B cell (primary cell): ENCODE measurements around the gene COG5. TPM values are rescaled to one million over a fixed set of nuclear protein-coding genes. Genes with fewer than 3 reads are reported as not detected.

Experiments used
- ATAC-seq: fragments of 200-7000 bp; cut with Tn5 transposase; one replicate; pipeline ENCODE4 v1.10.0; 2021; ENCODE audit warnings: low read depth, mild to moderate bottlenecking, moderate number of reproducible peaks, moderate library complexity
- CTCF ChIA-PET: fragments of 350-600 bp; sonication (Branson Sonifier 250); formaldehyde crosslinking; loops from one replicate; lab custom pipeline; 2021; ENCODE audit warnings: antibody characterized with exemption, inconsistent platforms; lab: Charles Lee
- POLR2A ChIA-PET: fragments of 350-600 bp; sonication (Branson Sonifier 250); formaldehyde crosslinking; loops from one replicate; lab custom pipeline; 2021; ENCODE audit warnings: antibody characterized with exemption; lab: Charles Lee
- DNase-seq: peaks from one replicate; pipeline ENCODE4 v3.0.0; 2013
- H2AFZ ChIP-seq: 2 replicates; pipeline ENCODE4 v1.6.1; 2012; ENCODE audit warnings: mild to moderate bottlenecking, low read depth, low read length; ENCODE audit not compliant: insufficient read depth, poor library complexity, severe bottlenecking
- H3K27ac ChIP-seq, 2 donors: 1 replicate in 1 of 2; 2 replicates in 1 of 2; pipeline ENCODE4 v1.5.1; 2012 to 2013; ENCODE audit warnings: low read length in 2 of 2, mild to moderate bottlenecking in 2 of 2, moderate library complexity in 1 of 2
- H3K27me3 ChIP-seq, 4 experiments: fragments of 200-600 bp in 1 of 4; sonication (generic) in 1 of 4; replicated peaks in 1 of 4; 1 replicate in 2 of 4; 2 replicates in 2 of 4; pipeline versions ENCODE4 v1.6.1 to v1.7.0; 2013 to 2016; ENCODE audit warnings: low read length in 3 of 4, mild to moderate bottlenecking in 2 of 4, mixed read lengths in 1 of 4, moderate library complexity in 1 of 4; ENCODE audit not compliant: insufficient read depth in 4 of 4, control insufficient read depth in 3 of 4; ENCODE audit errors: control extremely low read depth in 1 of 4
- H3K36me3 ChIP-seq, 2 experiments: replicated peaks in 1 of 2; 1 replicate in 1 of 2; 2 replicates in 1 of 2; pipeline versions ENCODE4 v1.6.1 to v1.7.1; 2013; ENCODE audit warnings: low read length in 1 of 2; ENCODE audit not compliant: insufficient read depth in 2 of 2, control insufficient read depth in 1 of 2; ENCODE audit errors: control extremely low read depth in 1 of 2, extremely low read depth in 1 of 2
- H3K4me1 ChIP-seq, 2 donors: fragments of 200-600 bp in 1 of 2; sonication (generic) in 1 of 2; 1 replicate in 1 of 2; 2 replicates in 1 of 2; pipeline versions ENCODE4 v1.5.1 to v1.6.1; 2013 to 2017; ENCODE audit warnings: low read length in 2 of 2; ENCODE audit not compliant: control insufficient read depth in 2 of 2, insufficient read depth in 2 of 2
- H3K4me2 ChIP-seq: replicated peaks from 2 replicates; pipeline ENCODE3; 2012; ENCODE audit warnings: mild to moderate bottlenecking, low read depth, low read length; ENCODE audit not compliant: poor library complexity, severe bottlenecking
- H3K4me3 ChIP-seq, 5 experiments: fragments of 200-600 bp in 1 of 5; sonication (generic) in 1 of 5; 1 replicate in 3 of 5; 2 replicates in 2 of 5; pipeline versions ENCODE4 v1.5.1 to v1.7.0; 2011 to 2016; ENCODE audit warnings: low read length in 4 of 5, mild to moderate bottlenecking in 4 of 5, low read depth in 2 of 5, control low read depth in 1 of 5, moderate library complexity in 1 of 5; ENCODE audit not compliant: insufficient read depth in 1 of 5; ENCODE audit errors: control extremely low read depth in 1 of 5, extremely low read depth in 1 of 5
- H3K79me2 ChIP-seq: fragments of 200-600 bp; sonication (generic); one replicate; pipeline ENCODE4 v1.6.0; 2016; ENCODE audit warnings: low read length; ENCODE audit not compliant: control insufficient read depth, insufficient read depth
- H3K9ac ChIP-seq: fragments of 200-600 bp; sonication (generic); 2 replicates; pipeline ENCODE4 v1.6.1; 2017; ENCODE audit warnings: mild to moderate bottlenecking, low read length, moderate library complexity
- H3K9me3 ChIP-seq, 3 donors: one replicate each; pipeline versions ENCODE4 v1.6.1 to v1.7.1; 2013; ENCODE audit warnings: low read length in 2 of 3; ENCODE audit not compliant: control insufficient read depth in 2 of 3, insufficient read depth in 1 of 3; ENCODE audit errors: control extremely low read depth in 1 of 3
- H4K20me1 ChIP-seq: 2 replicates; pipeline ENCODE4 v1.6.0; 2012; ENCODE audit warnings: mild to moderate bottlenecking, low read length; ENCODE audit not compliant: insufficient read depth, control insufficient read depth, poor library complexity, severe bottlenecking
- H3K27ac Mint-ChIP-seq: one replicate; pipeline ENCODE4 v1.8.0; 2021; ENCODE audit warnings: mixed read lengths
- H3K27me3 Mint-ChIP-seq: one replicate; pipeline ENCODE4 v1.8.0; 2021; ENCODE audit warnings: mixed read lengths
- H3K4me1 Mint-ChIP-seq: one replicate; pipeline ENCODE4 v1.8.0; 2021; ENCODE audit warnings: mixed read lengths
- H3K4me3 Mint-ChIP-seq: one replicate; pipeline ENCODE4 v1.8.0; 2021; ENCODE audit warnings: mixed read lengths
- H3K9me3 Mint-ChIP-seq: one replicate; pipeline ENCODE4 v1.8.0; 2022; ENCODE audit warnings: mixed read lengths; ENCODE audit not compliant: insufficient read depth
- EZH2 ChIP-seq: IDR thresholded peaks from 2 replicates; pipeline ENCODE4 v1.6.1; 2012; ENCODE audit warnings: borderline replicate concordance, low read depth, mild to moderate bottlenecking, moderate library complexity, low read length; ENCODE audit not compliant: insufficient read depth, poor library complexity, severe bottlenecking
- WGBS: methylation state at CpG from one replicate; pipeline ENCODE4 v1.1.5; 2013; ENCODE audit warnings: missing lambda C conversion rate; ENCODE audit not compliant: insufficient coverage; 5-methylcytosine and 5-hydroxymethylcytosine counted together
- intact Hi-C: fragments of 100-400 bp; cut with micrococcal nuclease; formaldehyde crosslinking; loops from one replicate; pipeline ENCODE4 v1.10.0; 2022
- polyA plus RNA-seq: library from polyadenylated mRNA; depleted of rRNA; stranded (reverse); fragments of >200 nt; gene quantifications from 2 replicates; pipeline ENCODE4 v1.2.3, GENCODE V29; 2012
- total RNA-seq, 2 donors: library from RNA; stranded (reverse); fragments of 120-200 nt in 1 of 2; gene quantifications; 1 replicate in 1 of 2; 2 replicates in 1 of 2; pipeline versions ENCODE4 v1.2.3 to v1.2.4, GENCODE V29; 2013 to 2022
- TF ChIP-seq, protein P1 (sequence below): fragments of 200-600 bp; IDR thresholded peaks from one replicate; pipeline ENCODE4 v1.8.0; 2022; ENCODE audit warnings: antibody characterized with exemption, mild to moderate bottlenecking

Gene COG5
- total and polyA plus RNA-seq, 2 donors (not counting 1 experiment from before 2014, with no cell fraction given): 7.0 to 73.0 TPM

DNA sequence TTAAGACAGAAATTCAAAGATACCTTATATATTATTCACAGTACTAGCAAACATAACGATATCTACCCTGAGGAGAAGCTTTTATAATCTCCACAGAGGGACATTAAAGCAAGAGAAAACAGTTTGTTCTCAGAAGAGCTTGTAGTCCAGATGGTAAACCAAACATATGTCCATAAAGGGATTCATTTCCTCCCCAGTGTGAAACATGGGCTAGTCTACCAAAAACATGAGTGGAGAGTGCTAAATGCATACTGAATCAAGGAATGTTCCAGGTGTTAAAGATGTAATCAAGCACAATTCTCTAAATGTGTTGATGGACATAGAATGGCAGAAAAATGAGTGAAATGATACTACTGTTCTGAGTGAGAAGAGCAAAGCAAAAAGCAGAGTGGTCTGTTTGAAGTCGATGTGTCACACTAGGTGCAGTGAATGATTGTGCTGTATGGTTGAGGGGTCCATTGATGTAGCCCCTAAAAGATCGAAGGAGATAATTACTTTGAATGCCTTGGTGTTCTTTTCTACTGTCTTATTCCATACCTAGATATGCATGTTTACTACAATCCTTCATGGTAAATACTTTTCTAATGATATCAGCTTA is 41.6 kb upstream of the COG5 start:
- Mint-ChIP-seq H3K27ac (no peak overlapping the region), H3K4me3 (no peak overlapping the region), H3K27me3 (no peaks in the 10 kb centered on the region), H3K4me1 (no peaks in the 10 kb centered on the region), H3K9me3 (no peaks in the 10 kb centered on the region)
- no peaks in the 10 kb centered on the region for H3K4me1 ChIP-seq
- no peaks in the 10 kb centered on the region for H4K20me1 ChIP-seq
- POLR2A ChIA-PET: no interaction called here
- H3K27me3 ChIP-seq: no peaks in the 10 kb centered on the region
- no peak overlapping the region for H3K4me3 ChIP-seq
- H3K9ac ChIP-seq: no peak overlapping the region
- intact Hi-C loops: no loop called here
- CTCF ChIA-PET: interaction anchor here (1.4 kb wide), 1 partner anchor 56 kb away, joined by 5 read pairs; the partner anchor contains the start of gene SLC26A4
- 100% methylated on average over 1 of the region's 3 CpGs for WGBS
- TF ChIP-seq, protein P1, sequence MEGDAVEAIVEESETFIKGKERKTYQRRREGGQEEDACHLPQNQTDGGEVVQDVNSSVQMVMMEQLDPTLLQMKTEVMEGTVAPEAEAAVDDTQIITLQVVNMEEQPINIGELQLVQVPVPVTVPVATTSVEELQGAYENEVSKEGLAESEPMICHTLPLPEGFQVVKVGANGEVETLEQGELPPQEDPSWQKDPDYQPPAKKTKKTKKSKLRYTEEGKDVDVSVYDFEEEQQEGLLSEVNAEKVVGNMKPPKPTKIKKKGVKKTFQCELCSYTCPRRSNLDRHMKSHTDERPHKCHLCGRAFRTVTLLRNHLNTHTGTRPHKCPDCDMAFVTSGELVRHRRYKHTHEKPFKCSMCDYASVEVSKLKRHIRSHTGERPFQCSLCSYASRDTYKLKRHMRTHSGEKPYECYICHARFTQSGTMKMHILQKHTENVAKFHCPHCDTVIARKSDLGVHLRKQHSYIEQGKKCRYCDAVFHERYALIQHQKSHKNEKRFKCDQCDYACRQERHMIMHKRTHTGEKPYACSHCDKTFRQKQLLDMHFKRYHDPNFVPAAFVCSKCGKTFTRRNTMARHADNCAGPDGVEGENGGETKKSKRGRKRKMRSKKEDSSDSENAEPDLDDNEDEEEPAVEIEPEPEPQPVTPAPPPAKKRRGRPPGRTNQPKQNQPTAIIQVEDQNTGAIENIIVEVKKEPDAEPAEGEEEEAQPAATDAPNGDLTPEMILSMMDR: no peak
- no peak for TF ChIP-seq EZH2
- no peak overlapping the region for H3K27ac ChIP-seq
- DNase-seq: no peak
- no peak overlapping the region for H3K4me2 ChIP-seq
- no peak overlapping the region for H2AFZ ChIP-seq
- H3K79me2 ChIP-seq: no peaks in the 10 kb centered on the region
- peaks cover 0 to 7% of the 10 kb centered on the region in 2 experiments for H3K36me3 ChIP-seq
- no peak for ATAC-seq
- H3K9me3 ChIP-seq: no peaks in the 10 kb centered on the region

DNA sequence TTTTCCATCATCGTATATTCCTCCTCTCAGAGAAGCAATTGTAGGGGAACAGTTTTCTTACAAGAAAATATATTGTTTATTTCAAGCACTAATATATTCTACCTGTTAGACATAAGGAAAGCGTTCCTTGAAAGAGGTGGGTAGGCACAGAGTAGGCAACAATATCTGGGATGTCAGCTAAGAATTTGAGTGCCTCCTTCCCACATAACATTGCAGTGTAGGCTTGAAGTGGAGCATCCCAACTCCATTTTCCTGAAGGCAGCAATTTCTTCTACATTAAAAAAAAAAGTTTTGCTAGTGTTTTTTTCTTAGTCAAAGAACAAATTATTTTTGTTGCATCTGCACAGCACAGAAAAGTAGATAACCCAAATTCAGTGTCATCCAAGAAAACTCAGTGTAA is 37.1 kb upstream of the COG5 start:
- intact Hi-C loops: no loop called here
- Histone ChIP-seq H3K27ac (no peak overlapping the region), H3K9me3 (no peaks in the 10 kb centered on the region), H3K4me1 (no peaks in the 10 kb centered on the region), H4K20me1 (no peaks in the 10 kb centered on the region), H3K4me2 (no peak overlapping the region), H3K9ac (no peak overlapping the region), H2AFZ (no peak overlapping the region), H3K4me3 (no peak overlapping the region), H3K79me2 (no peaks in the 10 kb centered on the region), H3K27me3 (no peaks in the 10 kb centered on the region), H3K36me3 (peaks cover 1 to 9% of the 10 kb centered on the region in 2 experiments)
- ChIA-PET CTCF (interaction anchor here (3.4 kb wide), 1 partner anchor 61 kb away, joined by 11 read pairs; no protein-coding TSS in a partner anchor), POLR2A (no interaction called here)
- Mint-ChIP-seq H3K4me1 (no peaks in the 10 kb centered on the region), H3K27ac (no peak overlapping the region), H3K4me3 (no peak overlapping the region), H3K9me3 (no peaks in the 10 kb centered on the region), H3K27me3 (no peaks in the 10 kb centered on the region)
- TF ChIP-seq EZH2: no peak
- TF ChIP-seq, protein P1: no peak
- ATAC-seq (no peak), DNase-seq (no peak)
- WGBS: no CpG with 5 or more reads among the region's 2 CpGs
